ENCODE measurements around the gene HSD17B7. TPM values are rescaled to one million over a fixed set of nuclear protein-coding genes. Genes with fewer than 3 reads are reported as not detected.

The HSD17B7 gene
- total RNA-seq, 1 donor from 2014 or later, result 10.9 TPM

GRCh38 chr1:162844153-162844552 is 53.7 kb downstream of the HSD17B7 start:
- Mint-ChIP-seq H3K36me3 (ENCODE audit: low read depth, unreplicated experiment) (no peaks in the 10 kb centered on the region), H3K27ac (ENCODE audit: unreplicated experiment) (no peak overlapping the region), H3K27me3 (ENCODE audit: low read depth, unreplicated experiment) (no peaks in the 10 kb centered on the region), H3K4me1 (ENCODE audit: low read depth, unreplicated experiment) (peaks cover 1% of the 10 kb centered on the region), H3K4me3 (ENCODE audit: unreplicated experiment) (no peak overlapping the region), H3K9me3 (ENCODE audit: unreplicated experiment) (no peaks in the 10 kb centered on the region)
- H2AFZ ChIP-seq (ENCODE audit: low read depth, low read length), result no peak overlapping the region
- H4K20me1 ChIP-seq (ENCODE audit: insufficient read depth, low read length), result no peaks in the 10 kb centered on the region
- TF ChIP-seq EZH2 (IDR thresholded peaks at IDR 0.05; ENCODE audit: insufficient read depth, low read length) (no peak), CTCF (IDR thresholded peaks at IDR 0.05; ENCODE audit: insufficient read depth, low read depth, low read length) (no peak)
- peaks cover 10% of the 10 kb centered on the region for H3K4me1 ChIP-seq (ENCODE audit: insufficient read depth, low read length)
- no peaks in the 10 kb centered on the region for H3K79me2 ChIP-seq (ENCODE audit: insufficient read depth, low read length)
- no peaks in the 10 kb centered on the region for H3K36me3 ChIP-seq (ENCODE audit: insufficient read depth, low read length)
- FAIRE-seq (no peak), DNase-seq (ENCODE audit: low read depth) (no peak)
- H3K4me2 ChIP-seq (ENCODE audit: low read length), result no peak overlapping the region
- no peak overlapping the region for H3K4me3 ChIP-seq (ENCODE audit: insufficient read depth, low read depth, low read length)
- no peaks in the 10 kb centered on the region for H3K9me3 ChIP-seq (ENCODE audit: insufficient read depth, low read depth, low read length)
- H3K27me3 ChIP-seq (ENCODE audit: insufficient read depth, low read length), result no peaks in the 10 kb centered on the region
- H3K27ac ChIP-seq (ENCODE audit: low read depth, low read length), result no peak overlapping the region
- no peak overlapping the region for H3K9ac ChIP-seq (ENCODE audit: low read length)

GRCh38 chr1:162846256-162847212 is 56.0 kb downstream of the HSD17B7 start:
- Histone ChIP-seq H3K4me2 (ENCODE audit: low read length) (peak overlapping the region; percentile 62), H2AFZ (ENCODE audit: low read depth, low read length) (no peak overlapping the region), H3K4me3 (ENCODE audit: insufficient read depth, low read depth, low read length) (no peak overlapping the region), H3K9ac (ENCODE audit: low read length) (peak overlapping the region; percentile 20), H3K27ac (ENCODE audit: low read depth, low read length) (peak overlapping the region; percentile 25), H3K27me3 (ENCODE audit: insufficient read depth, low read length) (no peaks in the 10 kb centered on the region), H3K4me1 (ENCODE audit: insufficient read depth, low read length) (peaks cover 10% of the 10 kb centered on the region), H4K20me1 (ENCODE audit: insufficient read depth, low read length) (no peaks in the 10 kb centered on the region), H3K36me3 (ENCODE audit: insufficient read depth, low read length) (no peaks in the 10 kb centered on the region), H3K79me2 (ENCODE audit: insufficient read depth, low read length) (no peaks in the 10 kb centered on the region), H3K9me3 (ENCODE audit: insufficient read depth, low read depth, low read length) (no peaks in the 10 kb centered on the region)
- peak; percentile 85 for FAIRE-seq
- Mint-ChIP-seq H3K27me3 (ENCODE audit: low read depth, unreplicated experiment) (no peaks in the 10 kb centered on the region), H3K9me3 (ENCODE audit: unreplicated experiment) (no peaks in the 10 kb centered on the region), H3K27ac (ENCODE audit: unreplicated experiment) (no peak overlapping the region), H3K4me1 (ENCODE audit: low read depth, unreplicated experiment) (peaks cover 1% of the 10 kb centered on the region), H3K36me3 (ENCODE audit: low read depth, unreplicated experiment) (no peaks in the 10 kb centered on the region), H3K4me3 (ENCODE audit: unreplicated experiment) (no peak overlapping the region)
- no peak for TF ChIP-seq CTCF (IDR thresholded peaks at IDR 0.05; ENCODE audit: insufficient read depth, low read depth, low read length)
- no peak for TF ChIP-seq EZH2 (IDR thresholded peaks at IDR 0.05; ENCODE audit: insufficient read depth, low read length)
- peak; percentile 86 for DNase-seq (ENCODE audit: low read depth)

Data from astrocyte (in vitro differentiated cells and primary cell).